Measurements from ENCODE around the gene PADI1. TPM values are rescaled to one million over a fixed set of nuclear protein-coding genes. Genes with fewer than 3 reads are reported as not detected.
A peak's percentile ranks its signal among the peaks of the same experiment; 100 is the strongest.

PADI1 gene
- total and polyA plus RNA-seq, 10 donors = 0.03 to 0.76 (median 0.31) TPM; not detected in 4

- TF ChIP-seq POLR2A (IDR thresholded peaks at IDR 0.05) (no peak), POLR2AphosphoS5 (IDR thresholded peaks at IDR 0.05) (no peak)
- TF ChIP-seq, protein P1, sequence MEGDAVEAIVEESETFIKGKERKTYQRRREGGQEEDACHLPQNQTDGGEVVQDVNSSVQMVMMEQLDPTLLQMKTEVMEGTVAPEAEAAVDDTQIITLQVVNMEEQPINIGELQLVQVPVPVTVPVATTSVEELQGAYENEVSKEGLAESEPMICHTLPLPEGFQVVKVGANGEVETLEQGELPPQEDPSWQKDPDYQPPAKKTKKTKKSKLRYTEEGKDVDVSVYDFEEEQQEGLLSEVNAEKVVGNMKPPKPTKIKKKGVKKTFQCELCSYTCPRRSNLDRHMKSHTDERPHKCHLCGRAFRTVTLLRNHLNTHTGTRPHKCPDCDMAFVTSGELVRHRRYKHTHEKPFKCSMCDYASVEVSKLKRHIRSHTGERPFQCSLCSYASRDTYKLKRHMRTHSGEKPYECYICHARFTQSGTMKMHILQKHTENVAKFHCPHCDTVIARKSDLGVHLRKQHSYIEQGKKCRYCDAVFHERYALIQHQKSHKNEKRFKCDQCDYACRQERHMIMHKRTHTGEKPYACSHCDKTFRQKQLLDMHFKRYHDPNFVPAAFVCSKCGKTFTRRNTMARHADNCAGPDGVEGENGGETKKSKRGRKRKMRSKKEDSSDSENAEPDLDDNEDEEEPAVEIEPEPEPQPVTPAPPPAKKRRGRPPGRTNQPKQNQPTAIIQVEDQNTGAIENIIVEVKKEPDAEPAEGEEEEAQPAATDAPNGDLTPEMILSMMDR (IDR thresholded peaks at IDR 0.05 in 8 of 11, conservative IDR thresholded peaks at IDR 0.05 in 3 of 11) = no peak
- intact Hi-C loops (cut with DNase I; ENCODE audit: low total_unique reads) = no loop called here
- Histone ChIP-seq H3K36me3 (no peaks in the 10 kb centered on the region), H3K27ac (no peak overlapping the region), H3K4me3 (no peak overlapping the region), H3K9me3 (no peaks in the 10 kb centered on the region), H3K4me1 (peaks cover 0 to 6% (median 2%) of the 10 kb centered on the region in 6 donors), H3K27me3 (replicated peaks in 1 of 7) (no peaks in the 10 kb centered on the region)
- no peak for DNase-seq
- 82 to 91% (median 89%) methylated on average over 6 of the region's 6 CpGs for WGBS, 5 donors
Observed at GRCh38 chr1:17176306-17177061, 28.4 kb upstream of the PADI1 start.

GRCh38 chr1:17177651-17178050 lies 27.3 kb upstream of the PADI1 start:
- Histone ChIP-seq H3K27ac (no peak overlapping the region), H3K27me3 (replicated peaks in 1 of 7) (no peaks in the 10 kb centered on the region), H3K9me3 (no peaks in the 10 kb centered on the region), H3K4me1 (peaks cover 0 to 17% (median 7%) of the 10 kb centered on the region in 6 donors), H3K4me3 (no peak overlapping the region), H3K36me3 (no peaks in the 10 kb centered on the region)
- intact Hi-C loops (cut with DNase I; ENCODE audit: low total_unique reads) = no loop called here
- 67 to 86% (median 80%) methylated on average over 1 of the region's 1 CpG for WGBS, 5 donors
- no peak for DNase-seq
- TF ChIP-seq POLR2A (IDR thresholded peaks at IDR 0.05) = no peak
- TF ChIP-seq, protein P1 (IDR thresholded peaks at IDR 0.05 in 8 of 11, conservative IDR thresholded peaks at IDR 0.05 in 3 of 11) = no peak
- no peak for TF ChIP-seq POLR2AphosphoS5 (IDR thresholded peaks at IDR 0.05)

DNA sequence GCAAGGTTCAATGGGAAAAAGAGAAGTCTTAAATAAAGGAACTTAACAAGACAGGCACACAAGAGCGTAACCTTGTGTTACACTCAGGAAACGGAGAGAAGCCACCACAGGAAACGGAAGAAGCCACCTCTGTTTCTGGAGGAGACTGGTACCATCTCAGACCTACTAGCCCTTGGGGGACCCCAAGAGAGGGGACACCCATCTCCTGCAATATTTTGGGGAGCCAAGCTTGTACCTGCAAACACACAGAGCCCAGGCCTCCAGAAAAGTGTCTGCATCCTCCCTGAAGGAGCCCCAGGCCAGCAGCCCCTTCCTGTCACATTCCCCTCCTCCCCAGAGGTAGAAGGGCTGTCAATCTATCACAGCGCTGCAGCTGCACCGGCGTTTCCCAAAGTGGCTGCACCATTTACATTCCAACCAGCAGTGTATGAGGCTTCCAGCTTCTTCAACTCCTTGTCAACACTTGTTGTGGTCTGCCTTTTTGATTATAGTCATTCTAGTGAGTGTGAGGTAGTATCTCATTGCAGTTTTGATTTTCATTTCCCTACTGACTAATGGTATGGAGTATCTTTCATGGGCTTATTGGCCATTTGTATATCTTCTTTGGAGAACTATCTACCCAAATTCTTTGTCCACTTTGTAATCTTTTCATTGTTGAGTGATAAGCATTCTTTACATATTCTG lies 23.0 kb upstream of the PADI1 start:
- Histone ChIP-seq H3K4me3 (no peak overlapping the region), H3K36me3 (no peaks in the 10 kb centered on the region), H3K9me3 (no peaks in the 10 kb centered on the region), H3K27ac (peak overlapping the region in 4 of 8 donors; percentile 12 to 68 (median 35)), H3K4me1 (peaks cover 0 to 40% (median 15%) of the 10 kb centered on the region in 6 donors), H3K27me3 (replicated peaks in 1 of 7) (no peaks in the 10 kb centered on the region)
- DNase-seq = no peak
- intact Hi-C loops (cut with DNase I; ENCODE audit: low total_unique reads) = no loop called here
- TF ChIP-seq POLR2AphosphoS5 (IDR thresholded peaks at IDR 0.05) = no peak
- TF ChIP-seq POLR2A (IDR thresholded peaks at IDR 0.05) = no peak
- TF ChIP-seq, protein P1 (IDR thresholded peaks at IDR 0.05 in 8 of 11, conservative IDR thresholded peaks at IDR 0.05 in 3 of 11) = no peak
- WGBS, 5 donors = 8 to 13% (median 10%) methylated on average over 6 of the region's 6 CpGs

Data from spleen (tissue), 11 donors.